RWPE1 (cell line): Measurements from ENCODE around the gene FAM107B.

Experiments used
- CTCF ChIA-PET: fragments of 350-600 bp; sonication (Branson Sonifier 250); formaldehyde crosslinking; extraction: SDS; loops from one replicate; lab custom pipeline; 2021; lab: Yijun Ruan, JAX
- POLR2A ChIA-PET: fragments of 400-600 bp; formaldehyde crosslinking; extraction: SDS; loops from one replicate; lab custom pipeline; 2020; ENCODE audit warnings: antibody characterized with exemption; ENCODE audit not compliant: low non-redundant PET; lab: Yijun Ruan, JAX
- DNase-seq: peaks from one replicate; pipeline ENCODE4 v3.0.0; 2012; ENCODE audit warnings: low spot score
- H3K27ac ChIP-seq: fragments of 450-650 bp; 2 replicates; pipeline ENCODE4 v1.5.1; 2017
- CTCF ChIP-seq: fragments of 450-650 bp; conservative IDR thresholded peaks from 2 replicates; pipeline ENCODE4 v1.5.1; 2017; ENCODE audit warnings: low read depth, mild to moderate bottlenecking

The FAM107B gene

GRCh38 chr10:14736043-14736442 is 38.7 kb downstream of the FAM107B start:
- DNase-seq = no peak
- CTCF ChIA-PET = no interaction called here

GRCh38 chr10:14731875-14732512 is 42.7 kb downstream of the FAM107B start:
- no peak overlapping the region for H3K27ac ChIP-seq
- no peak for TF ChIP-seq CTCF
- ChIA-PET POLR2A (no interaction called here), CTCF (no interaction called here)
- no peak for DNase-seq

More at GRCh38 chr10:14736043-14736442, 38.7 kb downstream of the FAM107B start:
- TF ChIP-seq CTCF = no peak
- POLR2A ChIA-PET = no interaction called here
- H3K27ac ChIP-seq = no peak overlapping the region

DNA sequence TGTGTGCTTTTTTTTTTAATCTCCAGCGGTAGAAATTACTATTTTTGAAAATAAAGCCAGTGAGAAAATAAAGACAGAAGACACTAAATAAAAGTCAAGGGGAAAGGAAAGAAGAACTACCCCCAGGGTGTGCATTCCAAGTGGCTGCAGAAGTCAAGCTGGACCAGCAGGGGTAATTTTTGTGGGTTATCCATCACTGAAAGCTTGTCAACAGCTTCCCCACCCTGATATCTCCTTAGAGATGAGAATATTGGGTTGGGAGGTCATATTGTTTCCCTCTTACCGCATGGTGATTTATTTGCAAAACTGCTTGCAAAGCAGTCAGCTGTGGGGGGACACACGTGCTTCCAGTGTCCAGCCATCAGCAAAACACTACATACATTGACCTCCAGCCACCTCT is 46.4 kb downstream of the FAM107B start:
- ChIA-PET POLR2A (no interaction called here), CTCF (no interaction called here)
- no peak for DNase-seq
- H3K27ac ChIP-seq = no peak overlapping the region
- no peak for TF ChIP-seq CTCF

DNA sequence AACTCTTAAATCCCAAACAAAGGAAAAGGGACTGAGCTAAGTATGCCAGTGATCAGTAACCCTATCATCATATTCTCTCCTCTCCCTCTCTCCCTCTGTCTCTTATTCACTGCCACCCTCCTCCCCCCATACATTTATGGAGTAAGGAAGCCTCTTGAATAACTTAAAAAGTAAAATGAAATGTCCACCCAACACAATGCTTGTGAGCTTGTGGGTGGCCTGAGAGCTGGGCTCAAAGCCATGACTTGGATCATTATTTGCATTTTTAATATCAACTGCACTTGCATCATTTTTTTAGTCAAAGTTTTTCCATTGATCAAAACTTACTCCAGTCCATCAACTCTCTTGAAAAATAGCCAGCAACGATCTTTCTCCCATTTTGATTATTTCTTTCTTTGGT is 46.8 kb downstream of the FAM107B start:
- TF ChIP-seq CTCF = no peak
- H3K27ac ChIP-seq = no peak overlapping the region
- ChIA-PET POLR2A (no interaction called here), CTCF (no interaction called here)
- no peak for DNase-seq

GRCh38 chr10:14727465-14727864 is 47.2 kb downstream of the FAM107B start:
- H3K27ac ChIP-seq = no peak overlapping the region
- POLR2A ChIA-PET = no interaction called here
- CTCF ChIA-PET = no interaction called here
- TF ChIP-seq CTCF = no peak
- DNase-seq = no peak

DNA sequence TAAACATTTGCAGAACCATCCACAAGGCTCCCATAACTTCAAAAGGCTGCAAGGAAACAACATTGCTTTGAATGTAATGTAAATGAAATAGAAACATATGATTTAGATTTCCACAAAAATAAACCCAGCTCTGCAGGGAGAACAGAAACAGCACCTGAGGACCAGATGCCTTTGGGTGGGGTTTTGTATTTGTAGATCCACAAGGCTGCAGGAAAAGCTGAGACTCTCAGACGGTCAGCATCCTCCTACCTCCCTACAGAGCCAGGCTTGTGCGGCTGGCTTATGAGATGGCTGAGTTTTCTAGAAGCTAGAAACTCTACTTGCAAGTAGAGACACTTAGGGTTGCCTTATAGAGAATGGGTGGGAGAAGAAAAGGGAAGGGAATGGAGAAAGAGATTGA is 49.8 kb downstream of the FAM107B start:
- TF ChIP-seq CTCF = no peak
- POLR2A ChIA-PET = no interaction called here
- no peak overlapping the region for H3K27ac ChIP-seq
- no peak for DNase-seq
- CTCF ChIA-PET = no interaction called here
